Activated CD8-positive, alpha-beta T cell treated with anti-CD3 and anti-CD28 coated beads for 36 hours (primary cell): ENCODE results near the gene PAQR9. TPM values are rescaled to one million over a fixed set of nuclear protein-coding genes. Genes with fewer than 3 reads are reported as not detected.

ENCODE experiments used
- ATAC-seq: fragments of 200-7000 bp; cut with Tn5 transposase; one replicate; pipeline ENCODE4 v1.10.0; 2021; ENCODE audit warnings: mild to moderate bottlenecking, moderate library complexity
- CTCF ChIA-PET: fragments of 350-600 bp; sonication (Branson Sonifier 250); formaldehyde crosslinking; loops from one replicate; lab custom pipeline; 2021; ENCODE audit warnings: antibody characterized with exemption; lab: Charles Lee
- POLR2A ChIA-PET: fragments of 350-600 bp; sonication (Branson Sonifier 250); formaldehyde crosslinking; loops from one replicate; lab custom pipeline; 2021; ENCODE audit warnings: antibody characterized with exemption; lab: Charles Lee
- DNase-seq: peaks from one replicate; pipeline ENCODE4 v3.0.0-alpha.2; 2020
- H3K27ac Mint-ChIP-seq: one replicate; pipeline ENCODE4 v1.8.0; 2021; ENCODE audit warnings: mild to moderate bottlenecking, mixed read lengths
- H3K27me3 Mint-ChIP-seq: one replicate; pipeline ENCODE4 v1.8.0; 2021; ENCODE audit warnings: mixed read lengths
- H3K36me3 Mint-ChIP-seq: one replicate; pipeline ENCODE4 v1.8.0; 2021; ENCODE audit warnings: low read depth, mixed read lengths
- H3K4me1 Mint-ChIP-seq: one replicate; pipeline ENCODE4 v1.8.0; 2021; ENCODE audit warnings: low read depth, mixed read lengths
- H3K4me3 Mint-ChIP-seq: one replicate; pipeline ENCODE4 v1.8.0; 2021; ENCODE audit warnings: mild to moderate bottlenecking, moderate library complexity, mixed read lengths
- H3K9me3 Mint-ChIP-seq: one replicate; pipeline ENCODE4 v1.8.0; 2021; ENCODE audit warnings: mixed read lengths
- CTCF ChIP-seq: fragments of 200-600 bp; IDR thresholded peaks from one replicate; pipeline ENCODE4 v1.8.0; 2022; ENCODE audit warnings: antibody characterized with exemption, mild to moderate bottlenecking
- intact Hi-C: fragments of 100-400 bp; cut with micrococcal nuclease; formaldehyde crosslinking; loops from one replicate; pipeline ENCODE4 v1.10.0; 2022
- total RNA-seq, 2 experiments: library from RNA; stranded (reverse); gene quantifications; one replicate each; pipeline ENCODE4 v1.2.3, GENCODE V29; 2021

Gene PAQR9
- total RNA-seq, 2 experiments from 2014 or later: not detected

- Mint-ChIP-seq H3K36me3 (no peaks in the 10 kb centered on the region), H3K4me3 (no peak overlapping the region), H3K4me1 (no peaks in the 10 kb centered on the region), H3K27ac (no peak overlapping the region), H3K27me3 (peaks cover 8% of the 10 kb centered on the region), H3K9me3 (no peaks in the 10 kb centered on the region)
- POLR2A ChIA-PET: no interaction called here
- intact Hi-C loops: no loop called here
- ATAC-seq (no peak), DNase-seq (no peak)
- CTCF ChIA-PET: interaction anchor here (2.0 kb wide), 1 partner anchor 14 kb away, joined by 7 read pairs; no protein-coding TSS in a partner anchor
- no peak for TF ChIP-seq CTCF
Measured at GRCh38 chr3:142981108-142981507, 17.6 kb upstream of the PAQR9 start.

GRCh38 chr3:142977399-142977728 lies 13.9 kb upstream of the PAQR9 start:
- Mint-ChIP-seq H3K9me3 (no peaks in the 10 kb centered on the region), H3K4me3 (no peak overlapping the region), H3K36me3 (no peaks in the 10 kb centered on the region), H3K27ac (no peak overlapping the region), H3K27me3 (peaks cover 4% of the 10 kb centered on the region), H3K4me1 (no peaks in the 10 kb centered on the region)
- DNase-seq (no peak), ATAC-seq (no peak)
- ChIA-PET POLR2A (no interaction called here), CTCF (interaction anchor here (0.8 to 3.0 kb wide), 3 partner anchors 10 to 149 kb away, joined by 3 to 8 read pairs (median 8); no protein-coding TSS in a partner anchor)
- intact Hi-C loops: no loop called here
- TF ChIP-seq CTCF: no peak

GRCh38 chr3:142976621-142977398 lies 13.3 kb upstream of the PAQR9 start:
- no peaks in the 10 kb centered on the region for H3K4me1 Mint-ChIP-seq
- no peaks in the 10 kb centered on the region for H3K9me3 Mint-ChIP-seq

GRCh38 chr3:142975316-142975995 lies 12.0 kb upstream of the PAQR9 start:
- no peaks in the 10 kb centered on the region for H3K9me3 Mint-ChIP-seq
- TF ChIP-seq CTCF: no peak
- ChIA-PET CTCF (interaction anchor here (0.9 to 2.3 kb wide), 6 partner anchors 9 to 146 kb away, joined by 3 to 10 read pairs (median 4); partner anchors contain the start of gene PAQR9), POLR2A (interaction anchor here (0.6 kb wide), 1 partner anchor 1098 kb away, joined by 3 read pairs; no protein-coding TSS in a partner anchor)
- H3K27me3 Mint-ChIP-seq: peaks cover 10% of the 10 kb centered on the region
- H3K4me3 Mint-ChIP-seq: no peak overlapping the region
- DNase-seq (no peak), ATAC-seq (no peak)
- H3K4me1 Mint-ChIP-seq: no peaks in the 10 kb centered on the region
- intact Hi-C loops: no loop called here
- no peak overlapping the region for H3K27ac Mint-ChIP-seq
- no peaks in the 10 kb centered on the region for H3K36me3 Mint-ChIP-seq

More at GRCh38 chr3:142976621-142977398, 13.3 kb upstream of the PAQR9 start:
- no peak for TF ChIP-seq CTCF
- no peaks in the 10 kb centered on the region for H3K36me3 Mint-ChIP-seq
- DNase-seq (no peak), ATAC-seq (no peak)
- no peak overlapping the region for H3K27ac Mint-ChIP-seq
- POLR2A ChIA-PET: no interaction called here
- peaks cover 6% of the 10 kb centered on the region for H3K27me3 Mint-ChIP-seq
- intact Hi-C loops: no loop called here
- H3K4me3 Mint-ChIP-seq: no peak overlapping the region
- CTCF ChIA-PET: interaction anchor here (0.8 to 3.0 kb wide), 2 partner anchors 137 to 148 kb away, joined by 3 to 8 read pairs; no protein-coding TSS in a partner anchor
